C4-2B (cell line): ENCODE data around the gene SPPL2B.
"Not testable (repeated sequence)": the region's sequence is repeated elsewhere in the genome, so short reads cannot be mapped to it uniquely, and the experiment has no call there.

Experiments used
- ZFX ChIP-seq: fragments of 450-650 bp; IDR thresholded peaks from 2 replicates; pipeline ENCODE4 v1.6.1; 2017
- TF ChIP-seq, protein P1 (sequence below): fragments of 450-650 bp; conservative IDR thresholded peaks from 2 replicates; pipeline ENCODE4 v1.5.1; 2017; ENCODE audit warnings: mild to moderate bottlenecking

DNA sequence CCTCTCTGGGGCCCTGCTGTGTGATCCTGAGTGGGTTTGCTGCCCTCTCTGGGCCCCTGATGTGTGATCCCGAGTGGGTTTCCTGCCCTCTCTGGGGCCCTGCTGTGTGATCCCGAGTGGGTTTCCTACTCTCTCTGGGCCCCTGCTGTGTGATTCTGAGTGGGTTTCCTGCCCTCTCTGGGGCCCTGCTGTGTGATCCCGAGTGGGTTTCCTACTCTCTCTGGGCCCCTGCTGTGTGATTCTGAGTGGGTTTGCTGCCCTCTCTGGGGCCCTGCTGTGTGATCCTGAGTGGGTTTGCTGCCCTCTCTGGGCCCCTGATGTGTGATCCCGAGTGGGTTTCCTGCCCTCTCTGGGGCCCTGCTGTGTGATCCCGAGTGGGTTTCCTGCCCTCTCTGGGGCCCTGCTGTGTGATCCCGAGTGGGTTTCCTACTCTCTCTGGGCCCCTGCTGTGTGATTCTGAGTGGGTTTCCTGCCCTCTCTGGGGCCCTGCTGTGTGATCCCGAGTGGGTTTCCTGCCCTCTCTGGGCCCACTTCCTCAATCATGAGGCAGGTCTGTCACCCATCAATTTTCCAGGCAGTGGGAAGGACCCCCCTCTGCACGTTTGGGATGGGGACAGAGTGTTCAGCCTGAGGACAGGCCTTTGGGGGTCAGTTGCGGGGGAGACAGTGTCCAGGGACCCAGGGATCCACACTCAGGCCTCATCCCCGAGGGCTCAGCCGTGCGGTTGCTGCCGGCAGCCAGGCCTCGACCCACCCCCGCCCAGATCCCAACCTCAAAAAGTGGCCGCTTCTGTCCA is 47.0 kb upstream of the SPPL2B start:
- TF ChIP-seq, protein P1, sequence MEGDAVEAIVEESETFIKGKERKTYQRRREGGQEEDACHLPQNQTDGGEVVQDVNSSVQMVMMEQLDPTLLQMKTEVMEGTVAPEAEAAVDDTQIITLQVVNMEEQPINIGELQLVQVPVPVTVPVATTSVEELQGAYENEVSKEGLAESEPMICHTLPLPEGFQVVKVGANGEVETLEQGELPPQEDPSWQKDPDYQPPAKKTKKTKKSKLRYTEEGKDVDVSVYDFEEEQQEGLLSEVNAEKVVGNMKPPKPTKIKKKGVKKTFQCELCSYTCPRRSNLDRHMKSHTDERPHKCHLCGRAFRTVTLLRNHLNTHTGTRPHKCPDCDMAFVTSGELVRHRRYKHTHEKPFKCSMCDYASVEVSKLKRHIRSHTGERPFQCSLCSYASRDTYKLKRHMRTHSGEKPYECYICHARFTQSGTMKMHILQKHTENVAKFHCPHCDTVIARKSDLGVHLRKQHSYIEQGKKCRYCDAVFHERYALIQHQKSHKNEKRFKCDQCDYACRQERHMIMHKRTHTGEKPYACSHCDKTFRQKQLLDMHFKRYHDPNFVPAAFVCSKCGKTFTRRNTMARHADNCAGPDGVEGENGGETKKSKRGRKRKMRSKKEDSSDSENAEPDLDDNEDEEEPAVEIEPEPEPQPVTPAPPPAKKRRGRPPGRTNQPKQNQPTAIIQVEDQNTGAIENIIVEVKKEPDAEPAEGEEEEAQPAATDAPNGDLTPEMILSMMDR: not testable (repeated sequence)
- TF ChIP-seq ZFX: not testable (repeated sequence)
